ENCODE measurements around the gene ARID1A.

ARID1A gene

GRCh38 chr1:26693599-26694572 lies 1.9 kb upstream of the ARID1A start:
- TF ChIP-seq POLR2A (IDR thresholded peaks at IDR 0.05; ENCODE audit: low read depth, low read length) = no peak
- no peak for FAIRE-seq
- DNase-seq (ENCODE audit: insufficient read length, low spot score) = no peak

GRCh38 chr1:26694638-26695355 lies 1.0 kb upstream of the ARID1A start:
- no peak for FAIRE-seq
- no peak for TF ChIP-seq POLR2A (IDR thresholded peaks at IDR 0.05; ENCODE audit: low read depth, low read length)
- no peak for DNase-seq (ENCODE audit: insufficient read length, low spot score)

- DNase-seq (ENCODE audit: insufficient read length, low spot score) (no peak), FAIRE-seq (no peak)
- no peak for TF ChIP-seq POLR2A (IDR thresholded peaks at IDR 0.05; ENCODE audit: low read depth, low read length)
These were observed 371 bp downstream of the ARID1A start for GRCh38 chr1:26696119-26696653.

GRCh38 chr1:26696654-26697430 lies 1.0 kb downstream of the ARID1A start:
- FAIRE-seq = no peak
- no peak for DNase-seq (ENCODE audit: insufficient read length, low spot score)
- no peak for TF ChIP-seq POLR2A (IDR thresholded peaks at IDR 0.05; ENCODE audit: low read depth, low read length)

- DNase-seq (ENCODE audit: insufficient read length, low spot score) (no peak), FAIRE-seq (no peak)
- no peak for TF ChIP-seq POLR2A (IDR thresholded peaks at IDR 0.05; ENCODE audit: low read depth, low read length)
These were observed 1.7 kb downstream of the ARID1A start for GRCh38 chr1:26697431-26697977.

GRCh38 chr1:26697978-26698849 lies 2.4 kb downstream of the ARID1A start:
- TF ChIP-seq POLR2A (IDR thresholded peaks at IDR 0.05; ENCODE audit: low read depth, low read length) = peak; percentile 29; the same call in 1 of the 2 replicates
- peak; percentile 69 for DNase-seq (ENCODE audit: insufficient read length, low spot score)
- peak; percentile 95 for FAIRE-seq

- no peak for TF ChIP-seq POLR2A (IDR thresholded peaks at IDR 0.05; ENCODE audit: low read depth, low read length)
- FAIRE-seq (no peak), DNase-seq (ENCODE audit: insufficient read length, low spot score) (no peak)
These were observed 4.9 kb downstream of the ARID1A start for GRCh38 chr1:26700711-26701110.

- peak; percentile 15 for FAIRE-seq
- TF ChIP-seq POLR2A (IDR thresholded peaks at IDR 0.05; ENCODE audit: low read depth, low read length) = no peak
- DNase-seq (ENCODE audit: insufficient read length, low spot score) = no peak
These were observed 5.6 kb downstream of the ARID1A start for GRCh38 chr1:26701266-26701994.

GRCh38 chr1:26701995-26702679 lies 6.3 kb downstream of the ARID1A start:
- DNase-seq (ENCODE audit: insufficient read length, low spot score) (no peak), FAIRE-seq (no peak)
- TF ChIP-seq POLR2A (IDR thresholded peaks at IDR 0.05; ENCODE audit: low read depth, low read length) = no peak

- FAIRE-seq (no peak), DNase-seq (ENCODE audit: insufficient read length, low spot score) (no peak)
- no peak for TF ChIP-seq POLR2A (IDR thresholded peaks at IDR 0.05; ENCODE audit: low read depth, low read length)
These were observed 6.8 kb downstream of the ARID1A start for GRCh38 chr1:26702680-26703038.

GRCh38 chr1:26703478-26703877 lies 7.7 kb downstream of the ARID1A start:
- DNase-seq (ENCODE audit: insufficient read length, low spot score) (no peak), FAIRE-seq (no peak)
- no peak for TF ChIP-seq POLR2A (IDR thresholded peaks at IDR 0.05; ENCODE audit: low read depth, low read length)

Data from H54 (cell line).